Omental fat pad (tissue), 4 donors: ENCODE measurements around the gene KIF26B. TPM values are rescaled to one million over a fixed set of nuclear protein-coding genes. Genes with fewer than 3 reads are reported as not detected.

Experiments
- ATAC-seq: fragments of 150-250 bp; one replicate; pipeline ENCODE4 v1.9.1; 2016; ENCODE audit warnings: mild to moderate bottlenecking, moderate library complexity; ENCODE audit not compliant: low FRiP score
- DNase-seq: peaks from one replicate; pipeline ENCODE4 v3.0.0-alpha.2; 2019; ENCODE audit warnings: low spot score
- CTCF ChIP-seq, 3 donors: fragments of 450-650 bp; IDR thresholded peaks; one replicate each; pipeline ENCODE4 v1.5.1; 2016 to 2017; ENCODE audit warnings: antibody characterized with exemption in 3 of 3, mild to moderate bottlenecking in 3 of 3, moderate library complexity in 2 of 3
- small RNA-seq: library from RNA; depleted of rRNA; stranded (forward); fragments of <200 nt; gene quantifications from one replicate; pipeline ENCODE3, GENCODE V24; 2016
- total RNA-seq, 4 donors: library from RNA; depleted of rRNA; stranded (reverse); fragments of >200 nt; gene quantifications; one replicate each; pipeline ENCODE4 v1.1.0, GENCODE V29; 2016

Gene KIF26B
- total RNA-seq, 4 donors from 2014 or later, result 0.13 to 0.96 (median 0.39) TPM

- TF ChIP-seq CTCF (IDR thresholded peaks at IDR 0.05), result no peak
- no peak for DNase-seq
- ATAC-seq, result no peak
Measured at GRCh38 chr1:245751726-245752470, 597.1 kb downstream of the KIF26B start.

DNA sequence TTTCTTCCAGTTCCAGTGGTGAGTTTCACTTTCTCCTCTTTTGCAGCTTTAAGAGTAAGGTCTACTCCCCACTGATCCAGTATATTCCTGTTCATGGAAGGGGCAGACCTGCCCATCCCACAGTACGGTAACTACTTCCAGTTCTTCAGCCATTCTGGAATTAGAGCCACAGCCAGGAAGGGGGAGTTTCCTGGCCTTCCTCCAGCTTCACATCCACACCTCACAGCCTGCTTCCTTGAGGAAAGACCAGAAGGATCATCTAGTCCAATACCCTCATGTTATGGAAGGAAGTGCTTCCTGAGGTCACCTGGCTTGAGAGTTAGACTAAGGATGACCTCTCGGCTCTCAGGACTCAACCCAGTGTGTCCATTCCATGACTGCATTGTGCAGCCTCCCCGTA, 597.8 kb downstream of the KIF26B start:
- no peak for ATAC-seq
- no peak for TF ChIP-seq CTCF (IDR thresholded peaks at IDR 0.05)
- DNase-seq, result no peak

- ATAC-seq, result no peak
- no peak for TF ChIP-seq CTCF (IDR thresholded peaks at IDR 0.05)
- no peak for DNase-seq
Measured at GRCh38 chr1:245753807-245754206, 599.0 kb downstream of the KIF26B start.

DNA sequence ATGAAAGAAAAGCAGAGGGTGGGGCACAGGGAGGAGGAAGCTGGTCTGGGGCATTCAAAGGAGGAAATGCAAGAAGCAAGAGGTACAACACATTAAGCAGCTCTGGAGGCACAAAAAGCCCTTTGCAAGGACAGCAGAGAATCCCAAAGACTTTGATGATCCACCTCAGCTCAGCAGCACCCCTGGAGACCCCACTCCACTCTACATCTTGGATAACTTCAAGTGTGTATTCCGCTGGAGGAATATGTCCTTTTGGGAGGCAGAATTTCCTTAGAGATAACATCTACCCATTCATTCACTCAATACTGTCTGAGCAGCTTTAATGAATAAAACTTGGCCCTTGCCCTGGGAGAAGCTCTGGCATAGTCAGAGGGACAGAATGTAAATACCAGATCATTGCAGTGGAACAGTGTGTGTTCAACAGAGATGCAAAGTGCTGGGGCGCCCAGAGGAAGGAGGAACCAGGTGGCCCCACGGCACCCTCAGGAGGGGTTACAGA, 599.7 kb downstream of the KIF26B start:
- ATAC-seq (no peak), DNase-seq (no peak)
- TF ChIP-seq CTCF (IDR thresholded peaks at IDR 0.05), result no peak

Small RNA genes within 50 kb of the gene (small RNA-seq; reads per million reads assigned to genes)
- gene DNAJC19P8, result not detected
- gene RNU1-132P, result not detected
